WI38 (cell line): ENCODE results near the gene PRPSAP1.

Source experiments
- H3K4me3 ChIP-seq: 2 replicates; pipeline ENCODE4 v1.5.1; 2011; ENCODE audit warnings: low read depth, mild to moderate bottlenecking, control low read depth, low read length
- TF ChIP-seq, protein P1 (sequence below): IDR thresholded peaks from 2 replicates; pipeline ENCODE4 v1.5.1; 2012; ENCODE audit warnings: low read depth, mild to moderate bottlenecking, control low read depth, low read length

The PRPSAP1 gene

GRCh38 chr17:76395980-76396379, 42.3 kb upstream of the PRPSAP1 start:
- TF ChIP-seq, protein P1, sequence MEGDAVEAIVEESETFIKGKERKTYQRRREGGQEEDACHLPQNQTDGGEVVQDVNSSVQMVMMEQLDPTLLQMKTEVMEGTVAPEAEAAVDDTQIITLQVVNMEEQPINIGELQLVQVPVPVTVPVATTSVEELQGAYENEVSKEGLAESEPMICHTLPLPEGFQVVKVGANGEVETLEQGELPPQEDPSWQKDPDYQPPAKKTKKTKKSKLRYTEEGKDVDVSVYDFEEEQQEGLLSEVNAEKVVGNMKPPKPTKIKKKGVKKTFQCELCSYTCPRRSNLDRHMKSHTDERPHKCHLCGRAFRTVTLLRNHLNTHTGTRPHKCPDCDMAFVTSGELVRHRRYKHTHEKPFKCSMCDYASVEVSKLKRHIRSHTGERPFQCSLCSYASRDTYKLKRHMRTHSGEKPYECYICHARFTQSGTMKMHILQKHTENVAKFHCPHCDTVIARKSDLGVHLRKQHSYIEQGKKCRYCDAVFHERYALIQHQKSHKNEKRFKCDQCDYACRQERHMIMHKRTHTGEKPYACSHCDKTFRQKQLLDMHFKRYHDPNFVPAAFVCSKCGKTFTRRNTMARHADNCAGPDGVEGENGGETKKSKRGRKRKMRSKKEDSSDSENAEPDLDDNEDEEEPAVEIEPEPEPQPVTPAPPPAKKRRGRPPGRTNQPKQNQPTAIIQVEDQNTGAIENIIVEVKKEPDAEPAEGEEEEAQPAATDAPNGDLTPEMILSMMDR: no peak
- H3K4me3 ChIP-seq: no peak overlapping the region

DNA sequence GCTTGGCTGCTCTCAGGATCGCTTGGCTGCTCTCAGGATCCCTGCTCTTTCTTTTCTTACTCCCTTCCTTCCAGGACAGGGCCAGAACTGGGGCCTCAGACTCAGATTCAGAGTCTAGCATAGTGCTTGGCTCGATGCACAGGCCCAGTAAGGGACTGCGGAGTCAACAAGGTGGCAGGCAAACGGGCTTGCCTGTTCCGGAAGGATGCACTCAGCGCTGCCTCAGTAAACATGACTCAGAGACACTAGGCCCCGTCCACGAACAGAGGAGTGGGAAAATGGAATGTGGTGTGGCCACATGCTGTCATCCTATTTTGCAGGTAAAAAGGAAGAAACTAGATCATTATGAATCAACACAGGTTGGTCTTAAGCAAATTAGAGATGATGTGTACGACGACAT, 40.5 kb upstream of the PRPSAP1 start:
- no peak overlapping the region for H3K4me3 ChIP-seq
- TF ChIP-seq, protein P1: no peak

DNA sequence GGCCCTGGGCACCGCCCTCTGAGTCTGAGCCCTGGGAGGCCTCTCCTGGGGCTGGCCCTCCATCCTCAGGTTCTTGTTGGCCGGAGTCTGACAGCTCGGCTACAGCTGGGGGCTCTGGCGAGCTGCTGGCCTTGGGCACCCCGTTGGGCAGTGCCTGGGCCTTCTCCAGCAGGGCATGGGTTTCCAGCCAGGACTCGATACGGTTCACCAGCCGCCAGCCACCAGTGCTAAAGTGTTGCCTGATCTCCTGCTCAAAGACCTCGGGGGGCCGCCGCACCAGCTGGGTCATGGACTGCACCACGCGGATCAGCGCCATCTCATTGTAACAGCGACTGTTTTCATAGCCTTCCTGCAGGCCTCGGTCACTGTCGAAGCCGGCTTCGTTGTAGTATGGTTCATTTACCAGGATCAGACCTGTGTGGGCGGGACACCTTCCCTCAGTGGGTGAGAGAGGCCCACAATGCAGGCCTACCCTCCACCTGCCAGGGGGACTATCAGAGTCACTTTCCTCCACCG, 37.5 kb upstream of the PRPSAP1 start:
- TF ChIP-seq, protein P1: no peak
- H3K4me3 ChIP-seq: no peak overlapping the region

GRCh38 chr17:76390003-76390421, 36.3 kb upstream of the PRPSAP1 start:
- TF ChIP-seq, protein P1: no peak

GRCh38 chr17:76388966-76389888, 35.5 kb upstream of the PRPSAP1 start:
- no peak overlapping the region for H3K4me3 ChIP-seq
- TF ChIP-seq, protein P1: no peak

More at GRCh38 chr17:76390003-76390421, 36.3 kb upstream of the PRPSAP1 start:
- no peak overlapping the region for H3K4me3 ChIP-seq

GRCh38 chr17:76386966-76387765, 33.5 kb upstream of the PRPSAP1 start:
- TF ChIP-seq, protein P1: no peak
- H3K4me3 ChIP-seq: no peak overlapping the region
